SK-N-DZ (cell line): ENCODE measurements around the gene KRTCAP2.

Experiments used
- small RNA-seq, 2 experiments: library from RNA; depleted of rRNA; stranded (forward); fragments of <200 nt; gene quantifications; one replicate each; pipeline ENCODE3, GENCODE V24; 2014

KRTCAP2 gene

Small RNAs within 50 kb of the gene (small RNA-seq; reads per million reads assigned to genes)
- gene HMGN2P18 = 0 reads per million in 2 experiments
- gene RF00019 = 0 reads per million in 2 experiments
